GM19467 (cell line): ENCODE data around the gene RBCK1.

ENCODE experiments used
- ATAC-seq: cut with Tn5 transposase; IDR thresholded peaks from one replicate; pipeline ENCODE4 v1.9.1; 2021; ENCODE audit warnings: mild to moderate bottlenecking, moderate library complexity; ENCODE audit not compliant: unreplicated experiment

Gene RBCK1

DNA sequence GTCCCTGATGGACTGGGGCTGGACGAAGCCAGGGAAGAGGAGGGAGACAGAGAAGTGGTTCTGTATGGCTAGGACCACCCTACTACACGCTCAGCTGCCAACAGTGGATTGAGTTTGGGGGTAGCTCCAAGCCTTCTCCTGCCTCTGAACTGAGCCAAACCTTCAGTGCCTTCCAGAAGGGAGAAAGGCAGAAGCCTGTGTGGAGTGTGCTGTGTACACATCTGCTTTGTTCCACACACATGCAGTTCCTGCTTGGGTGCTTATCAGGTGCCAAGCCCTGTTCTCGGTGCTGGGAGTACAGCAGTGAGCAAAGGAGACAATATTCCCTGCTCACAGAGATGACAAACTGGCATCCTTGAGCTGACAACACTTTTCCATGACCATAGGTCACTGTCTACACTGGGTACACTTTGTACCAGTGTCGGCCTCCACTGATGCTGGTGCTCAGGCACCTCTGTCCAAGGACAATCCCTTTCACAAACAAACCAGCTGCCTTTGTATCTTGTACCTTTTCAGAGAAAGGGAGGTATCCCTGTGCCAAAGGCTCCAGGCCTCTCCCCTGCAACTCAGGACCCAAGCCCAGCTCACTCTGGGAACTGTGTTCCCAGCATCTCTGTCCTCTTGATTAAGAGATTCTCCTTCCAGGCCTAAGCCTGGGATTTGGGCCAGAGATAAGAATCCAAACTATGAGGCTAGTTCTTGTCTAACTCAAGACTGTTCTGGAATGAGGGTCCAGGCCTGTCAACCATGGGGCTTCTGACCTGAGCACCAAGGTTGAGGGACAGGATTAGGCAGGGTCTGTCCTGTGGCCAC, 11.3 kb upstream of the RBCK1 start:
- ATAC-seq, result no peak

DNA sequence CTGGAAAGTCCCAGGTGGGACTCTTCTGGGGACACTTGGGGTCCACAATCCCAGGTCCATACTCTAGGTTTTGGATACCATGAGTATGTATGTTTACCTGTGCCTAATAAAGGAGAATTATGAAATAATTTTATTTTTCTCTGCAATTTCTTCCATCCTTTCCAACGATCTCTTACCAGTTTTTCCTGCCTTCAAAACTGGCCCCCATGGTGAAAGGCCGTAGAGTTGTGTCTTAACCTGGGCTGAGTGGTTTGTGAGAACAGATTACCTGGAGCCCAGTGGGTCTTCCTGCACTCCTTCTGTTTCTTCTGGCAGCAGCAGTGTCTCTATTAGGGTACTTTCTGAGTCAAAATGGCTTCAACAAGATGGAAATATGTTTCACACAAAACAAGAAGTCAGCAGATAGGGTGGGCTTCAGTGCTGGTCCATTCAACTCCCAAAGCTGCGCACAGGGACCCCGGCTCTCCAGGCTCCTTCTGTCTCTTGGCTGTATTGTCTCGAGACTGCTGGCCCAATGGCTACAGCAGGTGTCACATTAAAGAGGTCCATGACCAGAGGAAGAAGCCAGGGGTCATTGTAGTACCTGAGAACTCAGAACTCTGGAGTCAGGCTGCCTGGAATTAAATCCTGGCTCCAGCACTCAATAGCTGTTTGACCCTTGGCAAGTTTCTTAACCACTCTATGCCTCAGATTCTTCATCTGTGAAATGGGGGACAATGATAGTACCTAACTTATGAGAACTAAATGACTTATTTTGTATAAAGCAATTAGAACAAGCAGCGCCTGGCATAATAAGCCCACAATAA, 10.5 kb upstream of the RBCK1 start:
- no peak for ATAC-seq

DNA sequence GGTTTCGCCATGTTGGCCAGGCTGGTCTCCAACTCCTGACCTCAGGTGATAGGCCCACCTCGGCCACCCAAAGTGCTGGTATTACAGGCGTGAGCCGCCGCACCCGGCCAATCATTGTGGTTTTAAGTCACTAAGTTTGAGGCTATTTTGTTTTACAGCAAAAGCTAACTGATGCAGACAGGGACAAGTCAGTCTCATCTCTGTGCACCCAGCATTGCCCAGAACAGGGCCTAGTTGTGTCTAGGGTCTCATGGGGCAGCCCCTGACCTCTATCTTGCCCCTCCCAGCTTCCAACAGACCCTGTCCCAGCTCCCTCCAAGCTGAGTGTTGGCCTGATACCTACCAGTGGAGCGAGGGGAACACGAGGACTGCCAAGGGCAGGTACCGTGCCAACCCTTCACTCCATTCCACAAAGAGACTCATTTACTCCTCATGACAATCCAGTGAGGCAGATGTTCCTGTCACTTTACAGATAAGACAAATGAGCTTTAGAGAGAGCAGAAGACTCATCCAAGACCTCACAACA, 8.9 kb upstream of the RBCK1 start:
- no peak for ATAC-seq

DNA sequence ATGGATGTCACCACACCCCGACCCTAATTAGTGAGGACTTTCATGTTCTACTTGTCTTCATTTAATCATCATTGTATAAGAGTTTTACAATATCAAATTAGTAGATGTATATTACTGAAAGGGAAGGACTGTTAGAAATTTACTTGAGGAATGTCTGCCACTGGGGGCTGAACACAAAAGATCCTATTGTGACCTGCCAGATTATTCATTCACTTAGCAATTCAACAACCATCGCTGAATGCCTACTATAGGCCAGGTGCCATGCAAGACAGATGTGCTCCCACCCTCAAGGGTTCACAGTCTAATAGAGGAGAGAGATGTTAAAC, 8.0 kb upstream of the RBCK1 start:
- no peak for ATAC-seq

DNA sequence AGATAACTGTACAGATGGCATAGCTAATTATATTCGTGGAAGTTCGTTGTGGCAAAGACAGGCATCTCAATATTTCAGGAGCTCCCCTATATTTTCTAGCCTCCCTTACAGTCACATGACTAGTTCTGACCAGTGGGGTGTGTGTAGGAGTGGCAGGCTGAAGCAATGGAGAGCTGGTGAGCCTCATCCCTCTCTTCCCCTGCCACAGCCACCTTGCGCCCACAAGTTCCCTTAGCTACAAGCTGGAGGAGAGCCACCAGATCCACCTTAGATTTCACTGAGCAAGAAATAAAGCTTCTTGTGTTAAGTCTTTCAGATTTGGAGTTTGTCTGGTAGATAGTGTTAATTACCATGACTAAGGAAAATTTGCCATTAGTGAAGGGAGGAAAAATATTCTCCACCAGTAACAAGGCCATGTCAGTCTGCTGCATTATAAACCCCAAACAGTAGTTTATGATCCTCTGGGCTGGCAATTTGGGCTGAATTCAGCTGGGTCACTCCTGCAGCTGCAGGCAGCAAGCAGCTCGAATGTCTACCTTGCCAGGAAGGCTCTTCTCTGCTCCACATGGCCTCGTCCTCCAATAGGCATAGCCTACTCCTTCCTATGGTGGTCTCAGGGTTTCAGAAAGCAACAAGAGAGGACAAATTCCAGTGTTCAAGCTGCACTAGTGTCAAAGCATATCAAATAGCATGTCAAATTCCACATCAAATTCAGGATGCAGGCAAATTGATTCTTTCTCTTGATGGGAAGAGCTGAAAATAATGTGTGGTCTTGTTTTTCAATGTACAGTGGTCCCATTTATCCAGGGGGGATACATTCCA, 7.4 kb upstream of the RBCK1 start:
- no peak for ATAC-seq

DNA sequence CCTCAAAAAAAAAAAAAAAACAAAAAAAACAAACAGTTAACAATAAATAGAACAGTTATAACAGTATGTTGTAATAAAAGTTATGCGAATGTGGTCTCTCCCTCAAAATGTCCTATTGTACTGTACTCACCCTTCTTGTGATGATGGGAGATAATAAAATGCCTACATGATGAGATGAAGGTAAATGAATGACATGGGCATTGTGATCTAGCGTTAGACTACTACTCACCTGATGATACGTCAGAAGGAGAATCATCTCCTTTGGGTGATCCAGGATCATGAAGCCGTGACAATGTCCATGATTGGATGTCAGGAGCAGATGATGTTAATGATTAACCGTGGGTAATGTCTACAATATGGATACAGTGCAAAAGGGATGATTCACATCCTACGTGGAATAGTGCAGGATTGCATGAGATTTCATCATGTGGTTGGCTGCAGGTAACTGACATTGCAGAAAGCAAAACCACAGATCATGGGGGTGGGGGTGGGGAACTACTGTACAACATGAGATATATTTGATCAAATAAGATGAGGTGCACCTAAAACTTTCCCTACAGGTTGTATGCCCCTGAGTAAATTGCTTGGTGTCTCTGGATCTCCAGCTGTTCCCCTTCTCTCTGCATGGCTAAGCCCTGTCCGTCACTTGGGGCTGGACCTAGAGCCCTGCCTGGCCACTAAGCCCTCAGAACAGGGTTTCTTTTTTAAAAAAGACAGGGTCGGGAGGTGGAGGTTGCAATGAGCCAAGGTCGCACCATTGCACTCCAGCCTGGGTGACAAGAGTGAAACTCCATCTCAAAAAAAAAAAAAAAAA, 6.2 kb upstream of the RBCK1 start:
- no peak for ATAC-seq

DNA sequence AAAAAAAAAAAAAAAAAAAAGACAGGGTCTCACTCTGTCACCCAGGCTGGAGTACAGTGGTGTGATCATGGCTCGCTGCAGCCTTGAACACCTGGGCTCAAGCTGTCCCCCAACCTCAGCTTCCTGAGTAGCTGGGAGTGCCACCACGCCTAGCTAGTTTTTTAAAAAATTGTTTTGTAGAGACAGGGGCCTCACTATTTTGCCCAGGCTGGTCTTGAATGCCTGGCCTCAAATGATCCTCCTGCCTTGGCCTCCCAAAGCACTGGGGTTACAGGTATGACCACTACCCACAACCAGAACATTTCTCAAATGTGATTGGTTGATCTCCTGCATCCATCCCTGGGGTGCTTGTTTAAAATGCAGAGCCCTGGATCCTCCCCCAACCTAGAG, 5.6 kb upstream of the RBCK1 start:
- no peak for ATAC-seq

DNA sequence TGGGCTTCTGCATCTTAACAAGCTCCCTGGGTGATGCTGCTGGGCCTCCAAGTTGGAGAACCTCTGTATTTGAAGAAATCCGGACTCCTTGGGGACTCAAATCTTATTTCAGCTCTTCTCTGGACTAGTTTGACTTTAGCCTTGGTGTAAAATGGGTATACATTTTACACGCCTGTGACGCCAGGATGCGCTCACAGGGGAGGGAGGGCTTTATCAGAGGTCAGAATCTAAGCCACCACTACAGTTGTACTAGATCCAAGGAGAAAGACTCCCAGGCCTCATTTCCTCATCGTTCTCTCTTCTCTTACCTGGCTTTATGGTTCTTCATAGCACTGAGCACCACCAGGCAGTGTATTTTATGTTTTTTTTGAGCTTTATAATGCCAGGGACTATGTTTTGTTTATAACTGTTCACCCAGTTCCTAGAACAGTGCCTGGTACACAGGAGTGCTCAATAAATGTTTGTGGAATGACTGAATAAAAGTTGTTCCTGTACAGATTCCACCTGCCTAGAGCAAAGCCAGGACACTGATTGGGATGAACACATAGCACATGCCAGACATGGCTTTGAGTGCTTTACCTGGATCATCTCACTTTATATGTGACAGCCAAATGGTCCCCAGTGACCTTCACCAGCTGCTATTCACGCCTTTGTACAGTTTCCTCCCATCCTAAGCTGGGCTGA, 5.1 kb upstream of the RBCK1 start:
- no peak for ATAC-seq

DNA sequence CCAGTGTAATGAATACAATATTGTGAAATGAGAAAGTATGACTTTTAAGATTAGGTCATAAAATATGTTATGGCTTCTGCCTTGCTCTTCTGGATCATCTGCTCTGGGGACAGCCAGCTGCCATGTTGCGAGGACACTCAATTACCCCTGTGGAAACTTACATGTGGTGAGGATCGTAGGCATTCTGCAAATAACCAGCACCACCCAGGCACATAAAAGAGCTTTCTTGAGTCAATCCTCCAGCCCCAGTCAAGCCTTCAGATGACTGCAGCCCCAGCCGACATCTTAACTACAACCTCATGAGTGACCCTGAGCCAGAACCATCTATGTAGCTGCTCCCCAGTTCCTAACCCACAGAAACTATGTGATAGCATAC, 4.5 kb upstream of the RBCK1 start:
- ATAC-seq, result no peak

DNA sequence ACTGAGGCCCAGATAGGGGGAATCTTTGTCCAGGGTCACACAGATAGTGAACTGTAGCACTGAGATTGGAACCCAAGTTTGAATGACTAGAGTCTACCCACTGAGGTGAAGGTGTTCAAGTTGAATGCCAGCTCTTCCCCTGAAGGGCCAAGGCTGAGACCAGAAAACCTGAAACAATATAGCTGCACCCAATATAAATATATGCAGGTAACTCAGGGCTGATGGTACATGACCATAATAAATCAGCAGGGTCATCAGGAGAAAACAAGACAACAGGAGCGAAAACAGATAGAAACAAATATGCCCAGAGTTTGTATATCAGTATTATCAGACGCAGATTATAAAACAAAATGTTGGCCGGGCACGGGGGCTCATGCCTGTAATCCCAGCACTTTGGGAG, 4.0 kb upstream of the RBCK1 start:
- no peak for ATAC-seq

DNA sequence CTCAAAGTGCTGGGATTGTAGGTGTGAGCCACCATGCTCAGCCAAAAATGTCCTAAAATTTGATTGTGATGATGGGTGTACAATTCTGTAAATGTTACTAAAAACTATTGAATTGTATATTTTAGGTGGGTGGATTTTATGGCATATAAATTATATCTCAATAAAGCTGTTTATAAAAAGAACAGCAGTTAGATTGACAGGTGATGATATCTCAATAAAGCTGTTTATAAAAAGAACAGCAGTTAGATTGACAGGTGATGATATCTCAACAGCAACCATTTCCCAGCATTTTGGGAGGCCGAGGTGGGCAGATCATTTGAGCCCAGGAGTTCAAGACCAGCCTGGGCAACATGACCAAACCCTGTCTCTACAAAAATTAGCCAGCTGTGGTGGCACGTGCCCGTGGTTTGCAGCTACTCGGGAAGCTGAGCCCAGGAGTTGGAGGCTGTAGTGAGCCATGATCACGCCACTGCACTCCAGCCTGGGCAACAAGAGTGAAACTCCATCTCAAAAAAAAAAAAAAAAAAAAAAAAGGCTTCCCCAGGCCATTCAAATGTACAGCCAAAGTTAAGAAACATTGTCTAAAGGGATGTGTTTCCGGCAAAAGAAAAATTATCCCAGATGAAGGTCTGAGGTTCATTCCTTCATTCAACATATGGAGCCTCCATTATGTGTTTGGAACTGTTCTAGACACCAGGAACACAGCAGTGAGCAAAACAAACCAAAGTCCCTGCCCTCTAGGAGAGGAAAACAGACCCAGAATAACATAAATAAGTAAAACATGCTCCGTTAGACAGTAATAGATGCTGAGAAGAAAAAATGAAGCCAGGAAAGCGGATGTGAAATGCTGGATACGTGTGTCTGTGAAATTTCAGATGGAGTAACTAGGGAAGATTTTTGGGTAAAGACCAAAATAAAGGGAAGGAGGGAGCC, 1.6 kb upstream of the RBCK1 start:
- ATAC-seq, result no peak

DNA sequence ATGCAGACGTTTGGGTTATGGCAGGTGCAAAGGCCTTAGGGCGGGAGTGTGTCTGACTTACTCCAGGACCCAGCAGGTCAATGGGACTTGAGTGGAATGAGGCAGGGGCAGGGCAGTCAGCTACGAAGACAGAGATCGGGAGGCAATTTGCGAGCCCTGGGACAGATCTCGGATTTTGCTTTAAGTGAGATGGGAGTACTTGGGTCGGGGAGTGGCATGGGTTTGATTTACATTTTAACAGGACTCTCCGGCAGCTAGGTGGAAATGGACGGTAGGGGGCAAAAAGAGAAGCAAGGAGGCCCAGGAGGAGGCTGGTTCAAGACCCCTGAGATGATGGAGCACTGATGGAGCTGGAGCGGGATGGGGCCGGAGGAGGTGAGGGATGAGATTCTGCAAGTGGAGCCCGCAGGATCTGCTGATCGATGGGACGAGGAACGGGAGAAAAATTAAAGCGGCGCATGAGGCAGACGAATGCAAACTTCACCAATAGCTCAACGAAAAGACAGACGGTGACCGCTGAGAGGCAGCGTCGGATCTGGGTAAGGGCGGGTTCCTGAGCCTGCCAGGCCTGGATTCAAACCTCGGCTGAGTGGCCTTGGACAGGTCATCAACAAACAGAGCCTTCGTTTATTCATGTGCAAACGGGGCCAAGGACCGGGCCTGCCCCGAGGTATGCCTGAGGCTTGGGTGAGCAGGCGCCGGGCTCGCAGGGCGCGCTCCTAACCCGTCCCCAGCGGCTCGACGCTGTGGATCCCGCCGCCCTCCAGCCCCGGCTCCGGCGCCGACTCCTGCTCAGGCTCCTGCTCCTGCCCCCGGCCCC, 756 bp upstream of the RBCK1 start:
- peak; percentile 56 for ATAC-seq

DNA sequence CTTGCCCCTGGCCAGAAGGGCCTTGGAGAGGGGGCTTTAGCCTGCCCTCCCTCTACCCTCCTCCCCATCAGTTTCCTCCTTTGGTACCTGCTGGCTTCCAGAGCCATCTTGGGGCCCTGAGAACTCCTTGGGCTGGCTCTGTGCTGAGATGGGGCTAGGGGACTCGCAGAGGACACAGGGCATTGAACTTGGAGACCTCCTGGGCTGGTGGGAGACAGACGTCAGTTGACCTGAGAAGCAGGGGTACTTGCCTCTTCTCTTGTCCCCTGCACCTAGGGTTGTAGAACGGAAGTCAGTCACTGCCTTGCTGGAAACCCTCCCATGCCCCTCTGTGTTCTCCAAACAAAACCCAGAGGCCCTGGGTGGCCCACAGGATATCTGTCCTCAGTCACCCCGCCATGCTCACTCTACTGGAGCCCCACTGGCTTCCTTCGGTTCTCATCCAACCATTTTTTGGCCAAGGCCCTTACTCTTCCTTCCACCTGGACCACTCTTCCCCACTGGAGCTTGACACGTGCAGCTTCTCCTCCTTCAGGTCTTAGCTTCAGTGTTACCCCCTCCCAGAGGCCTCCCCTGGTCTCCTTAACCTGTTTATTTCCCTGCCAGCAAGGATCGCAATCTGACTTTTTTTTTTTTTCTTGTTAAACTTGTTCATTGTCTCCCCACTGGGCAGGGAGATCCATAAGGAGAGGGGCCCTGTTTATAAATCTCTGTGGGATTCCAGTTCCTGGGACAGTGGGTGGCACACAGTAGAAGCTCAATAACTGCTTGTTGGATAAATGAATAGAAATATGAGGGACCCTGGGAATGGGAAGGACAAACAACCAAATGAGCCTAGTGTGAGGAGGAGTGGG, 971 bp downstream of the RBCK1 start:
- peak; percentile 11 for ATAC-seq

DNA sequence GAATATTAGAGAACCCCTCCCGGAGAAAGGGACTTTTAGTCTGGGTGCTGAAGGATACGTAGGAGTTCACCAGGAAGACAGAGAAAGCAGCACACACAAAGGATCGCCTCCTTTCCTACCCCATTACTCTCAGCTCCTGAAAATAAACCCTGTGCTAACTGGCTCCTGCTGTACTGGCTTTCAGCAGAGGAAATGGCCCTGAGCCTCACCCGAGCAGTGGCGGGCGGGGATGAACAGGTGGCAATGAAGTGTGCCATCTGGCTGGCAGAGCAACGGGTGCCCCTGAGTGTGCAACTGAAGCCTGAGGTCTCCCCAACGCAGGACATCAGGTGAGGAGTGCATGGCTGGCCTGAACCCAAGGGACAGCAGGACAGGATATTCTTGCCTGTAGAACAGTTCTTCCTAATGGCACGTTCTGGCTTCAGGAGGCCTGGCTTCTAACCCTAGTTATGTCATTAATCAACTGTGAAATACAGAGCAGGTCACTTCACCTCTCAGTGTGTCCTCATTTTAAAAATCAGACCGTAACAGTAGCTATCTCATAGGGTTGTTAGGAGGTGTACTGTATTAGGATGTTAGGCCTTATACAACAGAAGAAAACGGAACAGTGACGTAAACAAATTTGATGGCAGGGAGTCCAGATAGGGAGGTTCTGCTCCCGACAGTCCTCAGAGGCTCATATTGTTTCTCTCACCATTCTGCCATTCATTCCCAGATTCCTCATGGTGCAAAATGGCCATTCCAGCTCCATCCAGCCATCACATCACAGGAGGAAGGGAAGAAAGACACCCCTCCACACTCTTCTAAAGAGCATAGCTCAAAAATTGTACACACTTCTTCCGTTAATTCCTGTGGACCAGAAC, 1.8 kb downstream of the RBCK1 start:
- ATAC-seq, result no peak

DNA sequence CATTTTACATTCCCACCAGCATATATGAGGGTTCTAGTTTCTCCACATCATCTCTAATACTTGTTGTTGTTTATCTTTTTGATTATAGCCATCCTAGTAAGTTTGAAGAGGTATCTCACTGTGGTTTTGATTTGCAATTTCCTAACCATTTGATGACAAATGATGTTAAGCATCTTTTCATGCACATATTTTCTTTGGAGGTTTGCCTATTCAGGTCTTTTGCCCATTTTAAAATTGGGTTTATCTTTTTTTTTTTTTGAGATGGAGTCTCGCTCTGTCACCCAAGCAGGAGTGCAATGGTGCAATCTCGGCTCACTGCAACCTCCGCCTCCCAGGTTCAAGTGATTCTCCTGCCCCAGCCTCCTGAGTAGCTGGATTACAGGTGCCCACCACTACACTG, 4.0 kb downstream of the RBCK1 start:
- no peak for ATAC-seq

DNA sequence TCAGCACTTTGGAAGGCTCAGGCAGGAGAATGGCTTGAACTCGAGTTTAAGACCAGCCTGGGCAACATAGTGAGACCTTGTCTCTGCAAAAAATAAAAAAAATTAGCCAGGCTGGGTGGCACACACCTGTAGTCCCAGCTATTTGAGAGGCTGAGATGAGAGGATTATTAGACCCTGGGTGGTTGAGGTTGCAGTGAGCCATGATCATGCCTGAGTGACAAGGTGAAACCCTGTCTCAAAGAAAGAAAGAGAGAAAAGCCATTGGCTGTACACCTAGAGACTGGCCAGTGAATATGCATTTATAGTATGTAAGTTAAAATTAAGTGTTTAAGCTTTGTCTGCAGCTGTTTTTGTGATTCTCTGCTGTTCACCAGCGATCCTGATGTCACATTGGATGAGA, 6.1 kb downstream of the RBCK1 start:
- no peak for ATAC-seq
